Activated CD8-positive, alpha-beta T cell treated with anti-CD3 and anti-CD28 coated beads for 36 hours (primary cell): ENCODE measurements around the gene GAPDHS. TPM values are rescaled to one million over a fixed set of nuclear protein-coding genes. Genes with fewer than 3 reads are reported as not detected.

Source experiments
- total RNA-seq, 2 experiments: library from RNA; stranded (reverse); gene quantifications; one replicate each; pipeline ENCODE4 v1.2.3, GENCODE V29; 2021

The GAPDHS gene
- total RNA-seq, 2 experiments from 2014 or later = not detected

Other genes starting within 250 kb of the GAPDHS start
- gene MAG, start 241.3 kb upstream of the GAPDHS start, total RNA-seq = under 1 TPM; 0.20 to 0.31 TPM
- gene CD22, start 204.3 kb upstream of the GAPDHS start, total RNA-seq = 1 to 10 TPM; 2.3 to 2.8 TPM
- not detected for gene FFAR1, start 185.6 kb upstream of the GAPDHS start, total RNA-seq
- gene FFAR3, start 175.0 kb upstream of the GAPDHS start, total RNA-seq = 1 to 10 TPM; 1.1 to 1.2 TPM
- gene GPR42, start 162.4 kb upstream of the GAPDHS start, total RNA-seq = under 1 TPM; 0.18 to 0.56 TPM
- not detected for gene FFAR2, start 85.2 kb upstream of the GAPDHS start, total RNA-seq
- not detected for gene KRTDAP, start 43.0 kb upstream of the GAPDHS start, total RNA-seq
- gene DMKN, start 19.8 kb upstream of the GAPDHS start, total RNA-seq = 1 to 10 TPM in 1 of 2 experiments, under 1 TPM in 1; 0.68 to 1.1 TPM
- gene SBSN, start 5.1 kb upstream of the GAPDHS start, total RNA-seq = not detected
- gene TMEM147, start 12.2 kb downstream of the GAPDHS start, total RNA-seq = 10 to 100 TPM; 81.7 to 86.6 TPM
- gene ATP4A, start 30.2 kb downstream of the GAPDHS start, total RNA-seq = not detected
- gene PMIS2, start 52.7 kb downstream of the GAPDHS start, total RNA-seq = not detected
- gene HAUS5, start 79.3 kb downstream of the GAPDHS start, total RNA-seq = 10 to 100 TPM; 38.3 to 40.0 TPM
- gene RBM42, start 95.6 kb downstream of the GAPDHS start, total RNA-seq = 10 to 100 TPM; 82.9 to 95.2 TPM
- gene ETV2, start 108.3 kb downstream of the GAPDHS start, total RNA-seq = 1 to 10 TPM; 1.2 to 1.4 TPM
- 100 to 1,000 TPM; 432 to 437 TPM for gene COX6B1, start 114.9 kb downstream of the GAPDHS start, total RNA-seq
- gene UPK1A, start 133.1 kb downstream of the GAPDHS start, total RNA-seq = 1 to 10 TPM; 1.8 to 2.2 TPM
- gene ZBTB32, start 171.1 kb downstream of the GAPDHS start, total RNA-seq = 100 to 1,000 TPM; 410 to 420 TPM
- gene KMT2B, start 184.5 kb downstream of the GAPDHS start, total RNA-seq = 10 to 100 TPM; 62.9 to 63.6 TPM
- gene IGFLR1, start 209.0 kb downstream of the GAPDHS start, total RNA-seq = 100 to 1,000 TPM; 140 to 143 TPM
- gene U2AF1L4, start 212.0 kb downstream of the GAPDHS start, total RNA-seq = 10 to 100 TPM; 41.7 to 42.5 TPM
- 10 to 100 TPM; 37.2 to 41.3 TPM for gene PSENEN, start 212.2 kb downstream of the GAPDHS start, total RNA-seq
- 1 to 10 TPM; 4.5 to 7.8 TPM for gene LIN37, start 215.1 kb downstream of the GAPDHS start, total RNA-seq
- gene HSPB6, start 223.6 kb downstream of the GAPDHS start, total RNA-seq = under 1 TPM; 0.85 to 0.95 TPM
- 10 to 100 TPM; 40.7 to 41.1 TPM for gene PROSER3, start 224.7 kb downstream of the GAPDHS start, total RNA-seq
- 10 to 100 TPM; 27.1 to 29.8 TPM for gene ARHGAP33, start 242.1 kb downstream of the GAPDHS start, total RNA-seq